ENCODE results near the gene AGO1.
"Not testable (repeated sequence)": the region's sequence is repeated elsewhere in the genome, so short reads cannot be mapped to it uniquely, and the experiment has no call there.

Gene AGO1

GRCh38 chr1:35869245-35869950 is 13.6 kb upstream of the AGO1 start:
- not testable (repeated sequence) for DNase-seq (ENCODE audit: low read depth in 2 of 2)

- no peak for DNase-seq (ENCODE audit: low read depth in 2 of 2)
These were observed 12.2 kb upstream of the AGO1 start for GRCh38 chr1:35870651-35871309.

- DNase-seq (ENCODE audit: low read depth in 2 of 2): no peak
These were observed 9.7 kb upstream of the AGO1 start for GRCh38 chr1:35873243-35873750.

DNA sequence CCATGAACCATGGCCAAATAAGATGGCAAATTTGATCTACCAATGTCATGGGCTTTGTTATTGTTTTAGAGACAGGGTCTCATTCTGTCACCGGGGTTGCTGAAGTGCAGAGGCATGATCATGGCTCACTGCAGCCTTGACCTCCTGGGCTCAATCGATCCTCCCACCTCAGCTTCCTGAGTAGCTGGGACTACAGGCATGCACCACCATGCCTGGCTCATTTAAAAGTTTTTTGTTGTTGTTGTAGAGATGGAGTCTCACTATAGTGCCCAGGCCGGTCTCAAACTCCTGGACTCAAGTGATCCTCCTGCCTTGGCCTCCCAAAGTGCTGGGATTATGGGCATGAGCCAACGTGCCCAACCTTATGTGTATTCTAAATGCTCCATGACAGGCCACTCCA is 8.9 kb upstream of the AGO1 start:
- not testable (repeated sequence) for DNase-seq (ENCODE audit: low read depth in 2 of 2)

GRCh38 chr1:35876988-35877387 is 6.0 kb upstream of the AGO1 start:
- no peak for DNase-seq (ENCODE audit: low read depth in 2 of 2)

DNA sequence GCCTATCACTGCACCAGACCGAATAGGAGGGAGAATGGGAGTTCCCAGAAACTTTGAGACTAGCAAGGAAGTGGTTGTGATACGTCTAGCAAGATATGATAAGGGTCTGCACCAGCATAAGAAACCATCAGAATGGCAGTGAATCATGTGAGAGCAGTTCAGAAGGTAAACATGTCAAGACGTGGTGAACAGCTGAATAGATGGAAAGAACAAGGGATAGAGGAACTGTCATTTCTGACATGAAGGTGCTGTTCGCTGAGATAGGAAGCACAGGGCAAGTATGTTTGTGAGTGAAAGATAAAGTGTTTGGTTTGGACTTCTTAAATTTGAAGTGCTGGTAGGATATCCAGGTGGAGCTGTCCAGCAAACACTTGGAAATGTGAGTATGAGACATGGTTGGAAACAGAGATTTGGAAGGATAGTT is 1.1 kb upstream of the AGO1 start:
- no peak for DNase-seq (ENCODE audit: low read depth in 2 of 2)

DNA sequence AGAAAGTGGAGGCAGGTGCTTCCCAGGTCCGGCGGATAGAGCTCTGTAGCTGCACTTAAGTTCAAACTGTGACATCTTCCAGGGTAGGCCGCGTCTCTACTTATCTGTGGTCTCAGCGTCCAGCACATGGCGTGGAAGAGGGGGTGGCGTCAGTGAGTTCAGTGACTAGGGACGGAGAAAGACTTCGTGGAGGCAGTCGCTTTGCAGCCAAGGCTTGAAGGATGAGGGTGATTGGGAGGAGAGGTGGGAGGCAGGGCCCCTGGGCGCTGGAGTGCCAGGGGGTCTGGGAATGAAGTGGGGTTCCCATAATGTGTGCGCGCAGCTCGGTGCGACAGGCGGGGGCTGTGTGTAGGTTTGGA is 444 bp upstream of the AGO1 start:
- no peak for DNase-seq (ENCODE audit: low read depth in 2 of 2)

GRCh38 chr1:35883635-35884101 is 659 bp downstream of the AGO1 start:
- no peak for DNase-seq (ENCODE audit: low read depth in 2 of 2)

- DNase-seq (ENCODE audit: low read depth in 2 of 2): no peak
These were observed 1.9 kb downstream of the AGO1 start for GRCh38 chr1:35884934-35885333.

DNA sequence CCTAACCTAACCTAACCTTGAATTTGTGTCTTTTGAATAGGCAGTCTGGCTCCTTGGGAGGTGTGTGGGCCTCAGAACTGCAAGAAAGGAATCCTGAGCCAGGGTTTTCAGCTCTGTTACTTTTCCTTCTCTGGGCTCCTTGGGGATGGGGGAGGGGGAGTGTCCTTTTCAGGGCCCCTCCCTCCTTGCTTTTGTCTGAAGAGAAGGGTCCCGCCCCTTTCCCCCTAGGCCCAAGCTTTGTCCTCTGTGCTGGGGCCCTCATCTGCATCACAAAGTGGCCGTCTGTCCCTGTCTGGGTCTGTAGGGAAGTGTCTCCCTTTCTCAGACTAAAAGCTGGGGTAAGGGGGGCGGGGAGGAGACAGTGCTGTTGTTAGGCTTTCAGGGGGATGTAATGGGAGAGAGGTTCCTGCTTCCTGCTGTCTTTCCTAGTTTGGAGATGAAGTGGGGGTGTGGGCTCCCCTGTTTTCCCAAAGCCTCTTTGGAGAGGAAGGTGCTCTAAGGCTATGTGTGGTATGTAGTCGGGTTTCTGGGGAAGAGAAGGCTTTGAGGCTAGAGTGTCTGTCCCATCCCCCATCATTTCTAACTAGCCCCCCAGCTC is 3.1 kb downstream of the AGO1 start:
- DNase-seq (ENCODE audit: low read depth in 2 of 2): no peak

- no peak for DNase-seq (ENCODE audit: low read depth in 2 of 2)
These were observed 3.8 kb downstream of the AGO1 start for GRCh38 chr1:35886577-35887431.

- DNase-seq (ENCODE audit: low read depth in 2 of 2): no peak
These were observed 4.5 kb downstream of the AGO1 start for GRCh38 chr1:35887508-35887907.

- DNase-seq (ENCODE audit: low read depth in 2 of 2): no peak
These were observed 5.2 kb downstream of the AGO1 start for GRCh38 chr1:35888255-35888654.

- not testable (repeated sequence) for DNase-seq (ENCODE audit: low read depth in 2 of 2)
These were observed 6.0 kb downstream of the AGO1 start for GRCh38 chr1:35888981-35889380.

GRCh38 chr1:35893051-35893879 is 10.3 kb downstream of the AGO1 start:
- no peak for DNase-seq (ENCODE audit: low read depth in 2 of 2)

DNA sequence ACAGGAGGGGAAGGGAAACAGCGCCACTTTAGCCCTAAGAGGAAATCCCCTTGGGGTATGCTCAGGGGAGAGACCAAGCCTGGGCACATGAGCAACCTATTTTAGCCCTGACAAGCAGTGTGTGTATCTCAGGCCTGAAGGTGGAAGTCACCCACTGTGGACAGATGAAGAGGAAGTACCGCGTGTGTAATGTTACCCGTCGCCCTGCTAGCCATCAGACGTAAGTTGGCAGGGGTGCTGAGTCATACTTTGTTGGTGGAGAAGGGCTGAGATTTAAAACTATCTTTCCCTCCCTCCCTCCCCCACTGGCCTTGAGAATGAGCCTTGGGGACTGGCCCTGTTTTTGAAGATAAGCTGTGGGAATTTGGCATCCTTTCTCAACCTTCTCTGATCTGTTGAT is 11.2 kb downstream of the AGO1 start:
- no peak for DNase-seq (ENCODE audit: low read depth in 2 of 2)

DNA sequence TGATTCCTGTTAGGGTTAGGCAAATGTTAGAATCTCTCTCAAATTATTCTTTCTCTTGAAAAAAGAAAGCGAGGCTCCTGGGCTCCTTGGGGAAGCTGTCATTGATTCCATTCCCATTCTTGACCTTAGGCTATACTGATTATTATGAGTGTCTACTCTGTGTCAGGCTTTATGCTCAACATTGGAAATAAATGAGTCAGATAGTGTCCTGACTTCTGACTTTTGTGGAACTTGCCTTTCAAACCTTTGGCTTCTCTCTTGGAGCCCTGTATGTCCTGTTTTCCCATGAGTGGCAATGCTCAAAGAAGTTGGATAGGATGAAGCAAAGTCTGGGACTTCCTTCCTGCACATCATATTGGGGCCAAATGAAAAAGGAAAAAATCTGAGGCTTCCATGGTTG is 11.6 kb downstream of the AGO1 start:
- no peak for DNase-seq (ENCODE audit: low read depth in 2 of 2)

GRCh38 chr1:35899941-35900340 is 16.9 kb downstream of the AGO1 start:
- no peak for DNase-seq (ENCODE audit: low read depth in 2 of 2)

GRCh38 chr1:35901235-35901634 is 18.2 kb downstream of the AGO1 start:
- DNase-seq (ENCODE audit: low read depth in 2 of 2): no peak

DNA sequence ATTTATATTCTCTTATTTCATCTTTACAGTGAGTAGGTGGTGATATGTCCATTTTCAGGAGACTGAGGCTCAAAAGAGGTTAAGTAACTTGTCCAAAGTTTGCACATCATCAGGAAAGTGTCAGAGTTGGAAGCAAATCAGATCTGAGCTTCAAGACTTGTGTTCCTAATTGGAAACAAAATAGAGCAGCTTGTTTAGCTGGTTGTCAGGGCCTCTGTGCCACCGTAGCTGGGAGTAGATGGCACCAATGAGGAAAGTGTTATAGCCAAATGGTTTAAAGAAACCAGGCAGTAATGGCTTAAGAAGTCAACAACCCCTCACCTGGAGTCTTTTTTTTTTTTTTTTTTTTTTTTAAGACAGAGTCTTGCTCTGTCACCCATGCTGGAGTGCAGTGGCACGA is 19.7 kb downstream of the AGO1 start:
- no peak for DNase-seq (ENCODE audit: low read depth in 2 of 2)

GRCh38 chr1:35914717-35915116 is 31.7 kb downstream of the AGO1 start:
- no peak for DNase-seq (ENCODE audit: low read depth in 2 of 2)
